ENCODE data around the gene GRID2.
"Not testable (repeated sequence)": the region's sequence is repeated elsewhere in the genome, so short reads cannot be mapped to it uniquely, and the experiment has no call there.

Gene GRID2

GRCh38 chr4:93617606-93618005, 1313.8 kb downstream of the GRID2 start:
- no peak for DNase-seq

GRCh38 chr4:93633721-93634120, 1330.0 kb downstream of the GRID2 start:
- DNase-seq = no peak

- DNase-seq = no peak
Observed at GRCh38 chr4:93635943-93636342, 1332.2 kb downstream of the GRID2 start.

GRCh38 chr4:93645120-93645519, 1341.4 kb downstream of the GRID2 start:
- no peak for DNase-seq

GRCh38 chr4:93646233-93646930, 1342.6 kb downstream of the GRID2 start:
- no peak for DNase-seq

- DNase-seq = no peak
Observed at GRCh38 chr4:93648258-93648657, 1344.5 kb downstream of the GRID2 start.

- no peak for DNase-seq
Observed at GRCh38 chr4:93649828-93650227, 1346.1 kb downstream of the GRID2 start.

GRCh38 chr4:93654211-93654610, 1350.4 kb downstream of the GRID2 start:
- DNase-seq = no peak

GRCh38 chr4:93657527-93657926, 1353.8 kb downstream of the GRID2 start:
- DNase-seq = no peak

GRCh38 chr4:93658443-93658842, 1354.7 kb downstream of the GRID2 start:
- no peak for DNase-seq

- DNase-seq = no peak
Observed at GRCh38 chr4:93659629-93660028, 1355.9 kb downstream of the GRID2 start.

- no peak for DNase-seq
Observed at GRCh38 chr4:93660036-93660435, 1356.3 kb downstream of the GRID2 start.

GRCh38 chr4:93670434-93670833, 1366.7 kb downstream of the GRID2 start:
- no peak for DNase-seq

- no peak for DNase-seq
Observed at GRCh38 chr4:93671093-93671492, 1367.3 kb downstream of the GRID2 start.

GRCh38 chr4:93676937-93677336, 1373.2 kb downstream of the GRID2 start:
- DNase-seq = not testable (repeated sequence)

GRCh38 chr4:93684571-93684970, 1380.8 kb downstream of the GRID2 start:
- DNase-seq = no peak

- no peak for DNase-seq
Observed at GRCh38 chr4:93687304-93687703, 1383.5 kb downstream of the GRID2 start.

GRCh38 chr4:93688978-93689377, 1385.2 kb downstream of the GRID2 start:
- DNase-seq = no peak

- no peak for DNase-seq
Observed at GRCh38 chr4:93693141-93693540, 1389.4 kb downstream of the GRID2 start.

GRCh38 chr4:93698686-93699085, 1394.9 kb downstream of the GRID2 start:
- no peak for DNase-seq

GRCh38 chr4:93700571-93700970, 1396.8 kb downstream of the GRID2 start:
- DNase-seq = no peak

GRCh38 chr4:93710101-93710846, 1406.5 kb downstream of the GRID2 start:
- DNase-seq = no peak

- no peak for DNase-seq
Observed at GRCh38 chr4:93710847-93711430, 1407.2 kb downstream of the GRID2 start.

- DNase-seq = no peak
Observed at GRCh38 chr4:93718233-93718632, 1414.5 kb downstream of the GRID2 start.
